ENCODE measurements around the gene FGF19. TPM values are rescaled to one million over a fixed set of nuclear protein-coding genes. Genes with fewer than 3 reads are reported as not detected.
A peak's percentile ranks its signal among the peaks of the same experiment; 100 is the strongest.

The FGF19 gene
- polyA plus RNA-seq, 1 donor: 0.04 TPM

DNA sequence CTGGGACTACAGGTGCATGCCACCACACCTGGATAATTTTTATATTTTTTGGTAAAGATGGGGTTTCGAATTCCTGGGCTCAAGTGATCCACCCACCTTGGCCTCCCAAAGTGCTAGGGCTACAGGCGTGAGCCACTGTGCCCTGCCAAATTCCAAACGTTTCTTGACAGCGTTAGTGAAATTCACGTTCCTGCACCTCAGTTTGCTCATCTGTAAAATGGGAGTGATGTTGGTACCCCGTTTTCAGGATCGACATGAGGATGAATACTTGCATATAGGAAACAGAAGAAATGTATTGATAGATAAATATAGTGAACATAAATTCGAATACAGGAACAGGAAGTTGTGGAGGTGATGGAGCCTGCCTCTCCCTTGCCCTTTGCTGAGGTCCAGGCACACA, 18.5 kb downstream of the FGF19 start:
- no peaks in the 10 kb centered on the region for H3K36me3 ChIP-seq (ENCODE audit: control insufficient read depth, insufficient read depth, low read length)
- H3K9me3 ChIP-seq (ENCODE audit: control insufficient read depth, low read depth, low read length): no peaks in the 10 kb centered on the region
- 0% methylated on average over 1 of the region's 8 CpGs for WGBS (ENCODE audit: insufficient coverage, low lambda C conversion rate)
- H3K4me3 ChIP-seq (ENCODE audit: low read length): no peak overlapping the region
- DNase-seq: no peak
- H3K4me1 ChIP-seq (ENCODE audit: control insufficient read depth, insufficient read depth, low read length): no peaks in the 10 kb centered on the region
- H3K27ac ChIP-seq (ENCODE audit: low read length): no peak overlapping the region
- H3K27me3 ChIP-seq (ENCODE audit: control insufficient read depth, insufficient read depth, low read length): no peaks in the 10 kb centered on the region

DNA sequence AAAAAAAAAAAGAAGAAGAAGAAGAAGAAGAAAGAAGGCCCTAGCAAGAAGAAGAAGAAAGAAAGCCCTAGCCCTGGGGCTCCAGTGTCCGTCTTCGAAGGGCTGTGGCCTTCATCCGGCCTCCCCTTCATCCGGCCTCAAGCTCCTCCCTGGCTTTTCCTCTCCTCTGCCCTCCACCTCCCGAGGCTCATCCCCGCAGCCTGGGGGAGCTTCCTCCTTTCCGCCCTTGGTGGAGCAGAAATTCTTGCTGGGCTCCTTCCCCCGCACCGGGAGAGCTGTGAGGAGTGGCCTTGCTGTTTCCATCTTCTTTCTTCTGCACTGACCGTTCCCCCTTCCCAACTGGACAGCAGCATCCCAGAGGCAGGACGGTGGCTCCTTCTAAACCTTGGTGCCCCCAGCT, 19.2 kb downstream of the FGF19 start:
- Histone ChIP-seq H3K36me3 (ENCODE audit: control insufficient read depth, insufficient read depth, low read length) (no peaks in the 10 kb centered on the region), H3K9me3 (ENCODE audit: control insufficient read depth, low read depth, low read length) (no peaks in the 10 kb centered on the region), H3K27ac (ENCODE audit: low read length) (no peak overlapping the region), H3K4me1 (ENCODE audit: control insufficient read depth, insufficient read depth, low read length) (no peaks in the 10 kb centered on the region), H3K27me3 (ENCODE audit: control insufficient read depth, insufficient read depth, low read length) (no peaks in the 10 kb centered on the region), H3K4me3 (ENCODE audit: low read length) (no peak overlapping the region)
- no CpG with 5 or more reads among the region's 11 CpGs for WGBS (ENCODE audit: insufficient coverage, low lambda C conversion rate)
- DNase-seq: no peak

DNA sequence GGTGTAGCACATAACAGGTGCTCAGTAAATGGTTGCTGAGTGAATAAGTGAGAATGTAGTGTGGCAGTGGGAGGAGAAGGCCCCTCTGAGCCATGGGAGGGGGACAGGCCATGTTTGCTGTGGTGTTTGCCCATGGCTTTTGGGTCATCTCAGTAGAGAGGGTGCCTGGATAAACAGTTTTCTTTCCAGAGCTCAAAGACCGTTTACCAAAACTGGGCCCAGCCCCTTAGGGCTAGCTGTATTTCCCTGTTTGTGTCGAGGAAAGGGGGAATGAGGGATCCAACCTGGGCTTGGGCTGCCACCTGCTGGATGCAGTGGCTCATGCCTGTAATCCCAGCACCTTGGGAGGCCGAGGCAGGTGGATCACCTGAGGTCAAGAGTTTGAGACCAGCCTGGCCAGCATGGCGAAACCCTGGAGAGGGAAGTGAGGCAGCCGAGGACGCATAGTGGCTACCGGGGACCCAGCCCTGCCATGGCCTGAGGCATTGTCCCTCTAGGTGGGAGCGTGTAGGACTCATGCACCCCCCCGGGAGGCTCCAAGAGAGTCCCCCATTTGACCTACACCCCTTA, 20.0 kb downstream of the FGF19 start:
- Histone ChIP-seq H3K4me3 (ENCODE audit: low read length) (no peak overlapping the region), H3K27ac (ENCODE audit: low read length) (no peak overlapping the region), H3K9me3 (ENCODE audit: control insufficient read depth, low read depth, low read length) (no peaks in the 10 kb centered on the region), H3K27me3 (ENCODE audit: control insufficient read depth, insufficient read depth, low read length) (no peaks in the 10 kb centered on the region), H3K4me1 (ENCODE audit: control insufficient read depth, insufficient read depth, low read length) (no peaks in the 10 kb centered on the region), H3K36me3 (ENCODE audit: control insufficient read depth, insufficient read depth, low read length) (no peaks in the 10 kb centered on the region)
- peak in 1 of 2 donors; percentile 27 for DNase-seq
- no CpG with 5 or more reads among the region's 9 CpGs for WGBS (ENCODE audit: insufficient coverage, low lambda C conversion rate)

- no CpG with 5 or more reads among the region's 7 CpGs for WGBS (ENCODE audit: insufficient coverage, low lambda C conversion rate)
These were observed 21.0 kb downstream of the FGF19 start for GRCh38 chr11:69682681-69683326.

GRCh38 chr11:69682221-69682620, 21.6 kb downstream of the FGF19 start:
- no peak for DNase-seq
- no peaks in the 10 kb centered on the region for H3K9me3 ChIP-seq (ENCODE audit: control insufficient read depth, low read depth, low read length)
- no peak overlapping the region for H3K27ac ChIP-seq (ENCODE audit: low read length)
- WGBS (ENCODE audit: insufficient coverage, low lambda C conversion rate): no CpG with 5 or more reads among the region's 6 CpGs
- H3K36me3 ChIP-seq (ENCODE audit: control insufficient read depth, insufficient read depth, low read length): no peaks in the 10 kb centered on the region
- H3K27me3 ChIP-seq (ENCODE audit: control insufficient read depth, insufficient read depth, low read length): no peaks in the 10 kb centered on the region
- no peak overlapping the region for H3K4me3 ChIP-seq (ENCODE audit: low read length)
- no peaks in the 10 kb centered on the region for H3K4me1 ChIP-seq (ENCODE audit: control insufficient read depth, insufficient read depth, low read length)

More at GRCh38 chr11:69682681-69683326, 21.0 kb downstream of the FGF19 start:
- Histone ChIP-seq H3K36me3 (ENCODE audit: control insufficient read depth, insufficient read depth, low read length) (no peaks in the 10 kb centered on the region), H3K4me1 (ENCODE audit: control insufficient read depth, insufficient read depth, low read length) (no peaks in the 10 kb centered on the region), H3K4me3 (ENCODE audit: low read length) (no peak overlapping the region), H3K27me3 (ENCODE audit: control insufficient read depth, insufficient read depth, low read length) (no peaks in the 10 kb centered on the region), H3K9me3 (ENCODE audit: control insufficient read depth, low read depth, low read length) (no peaks in the 10 kb centered on the region), H3K27ac (ENCODE audit: low read length) (no peak overlapping the region)
- DNase-seq: no peak

DNA sequence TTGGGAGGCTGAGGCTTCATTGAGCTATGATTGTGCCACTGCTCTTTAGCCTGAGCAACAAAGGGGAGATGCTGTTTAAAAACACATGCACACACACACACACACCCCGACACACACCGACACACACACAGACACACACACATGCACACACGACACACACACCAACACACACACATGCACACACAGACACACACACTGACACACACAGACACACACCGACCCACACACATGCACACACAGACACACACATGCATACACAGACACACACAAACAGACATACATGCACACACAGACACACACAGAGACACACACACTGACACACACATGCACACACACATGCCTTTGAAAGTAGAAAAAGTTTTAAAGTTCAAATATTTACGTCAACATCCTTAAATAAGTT, 23.1 kb downstream of the FGF19 start:
- H3K27me3 ChIP-seq (ENCODE audit: control insufficient read depth, insufficient read depth, low read length): no peaks in the 10 kb centered on the region
- no peak overlapping the region for H3K4me3 ChIP-seq (ENCODE audit: low read length)
- DNase-seq: no peak
- no peaks in the 10 kb centered on the region for H3K9me3 ChIP-seq (ENCODE audit: control insufficient read depth, low read depth, low read length)
- H3K36me3 ChIP-seq (ENCODE audit: control insufficient read depth, insufficient read depth, low read length): no peaks in the 10 kb centered on the region
- WGBS (ENCODE audit: insufficient coverage, low lambda C conversion rate): no CpG with 5 or more reads among the region's 5 CpGs
- H3K4me1 ChIP-seq (ENCODE audit: control insufficient read depth, insufficient read depth, low read length): no peaks in the 10 kb centered on the region
- H3K27ac ChIP-seq (ENCODE audit: low read length): no peak overlapping the region

GRCh38 chr11:69677749-69678148, 26.1 kb downstream of the FGF19 start:
- Histone ChIP-seq H3K4me1 (ENCODE audit: control insufficient read depth, insufficient read depth, low read length) (peaks cover 4% of the 10 kb centered on the region), H3K36me3 (ENCODE audit: control insufficient read depth, insufficient read depth, low read length) (no peaks in the 10 kb centered on the region), H3K4me3 (ENCODE audit: low read length) (no peak overlapping the region), H3K27me3 (ENCODE audit: control insufficient read depth, insufficient read depth, low read length) (no peaks in the 10 kb centered on the region), H3K27ac (ENCODE audit: low read length) (no peak overlapping the region), H3K9me3 (ENCODE audit: control insufficient read depth, low read depth, low read length) (no peaks in the 10 kb centered on the region)
- 81% methylated on average over 2 of the region's 2 CpGs for WGBS (ENCODE audit: insufficient coverage, low lambda C conversion rate)
- DNase-seq: no peak

GRCh38 chr11:69674886-69675714, 28.7 kb downstream of the FGF19 start, which contains the start of gene LTO1:
Gene LTO1 (minus strand): TSS chr11:69675353. CDS start chr11:69675239, 114 bp downstream.
- no CpG with 5 or more reads among the region's 72 CpGs for WGBS (ENCODE audit: insufficient coverage, low lambda C conversion rate)

DNA sequence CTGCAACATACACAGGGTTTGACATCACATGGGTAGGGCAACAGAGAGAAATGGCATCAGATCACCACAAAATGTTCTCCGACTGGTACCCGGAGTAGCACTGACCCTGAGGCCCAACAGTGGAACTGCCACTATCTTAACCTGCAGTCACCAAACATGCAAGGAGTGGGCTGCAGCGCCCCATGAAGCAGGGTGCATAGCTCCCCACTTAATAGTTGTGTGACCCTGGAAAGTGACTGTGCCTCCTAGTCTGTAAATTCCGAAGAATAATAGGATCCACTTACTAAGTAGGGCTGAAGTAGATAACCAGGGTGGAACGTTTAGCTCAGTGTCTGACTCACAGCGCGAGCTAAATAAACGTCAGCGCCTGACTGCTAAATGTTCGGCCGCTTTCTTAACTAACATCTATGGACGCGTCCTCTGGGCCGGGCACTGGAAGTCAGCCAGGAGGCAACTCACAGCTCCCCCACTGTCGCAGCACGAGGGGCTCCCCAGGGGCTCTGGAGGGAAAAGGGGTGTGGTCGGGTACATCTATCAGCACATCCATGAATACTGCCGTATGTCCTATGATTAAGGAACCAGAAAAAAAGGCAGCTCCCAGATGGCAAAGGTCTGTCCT, 29.4 kb downstream of the FGF19 start:
- H3K4me3 ChIP-seq (ENCODE audit: low read length): peak overlapping the region; percentile 91
- no peaks in the 10 kb centered on the region for H3K9me3 ChIP-seq (ENCODE audit: control insufficient read depth, low read depth, low read length)
- H3K4me1 ChIP-seq (ENCODE audit: control insufficient read depth, insufficient read depth, low read length): peaks cover 6% of the 10 kb centered on the region
- peaks cover 18% of the 10 kb centered on the region for H3K36me3 ChIP-seq (ENCODE audit: control insufficient read depth, insufficient read depth, low read length)
- peak overlapping the region; percentile 66 for H3K27ac ChIP-seq (ENCODE audit: low read length)
- WGBS (ENCODE audit: insufficient coverage, low lambda C conversion rate): no CpG with 5 or more reads among the region's 18 CpGs
- peak; percentile 16 to 47 for DNase-seq
- H3K27me3 ChIP-seq (ENCODE audit: control insufficient read depth, insufficient read depth, low read length): no peaks in the 10 kb centered on the region

More at GRCh38 chr11:69674886-69675714, 28.7 kb downstream of the FGF19 start, which contains the start of gene LTO1:
- DNase-seq: peak; percentile 96 to 97
- peak within 1 kb of the TSS; percentile 91 for H3K4me3 ChIP-seq (ENCODE audit: low read length)
- H3K27me3 ChIP-seq (ENCODE audit: control insufficient read depth, insufficient read depth, low read length): no peaks in the 10 kb centered on the region
- peaks cover 4% of the 10 kb centered on the region for H3K4me1 ChIP-seq (ENCODE audit: control insufficient read depth, insufficient read depth, low read length)
- H3K9me3 ChIP-seq (ENCODE audit: control insufficient read depth, low read depth, low read length): no peaks in the 10 kb centered on the region
- peaks cover 14% of the 10 kb centered on the region for H3K36me3 ChIP-seq (ENCODE audit: control insufficient read depth, insufficient read depth, low read length)
- H3K27ac ChIP-seq (ENCODE audit: low read length): peak within 1 kb of the TSS; percentile 66
